Measurements from ENCODE around the gene SPINK13.
"Not testable (repeated sequence)": the region's sequence is repeated elsewhere in the genome, so short reads cannot be mapped to it uniquely, and the experiment has no call there.

SPINK13 gene, protein sequence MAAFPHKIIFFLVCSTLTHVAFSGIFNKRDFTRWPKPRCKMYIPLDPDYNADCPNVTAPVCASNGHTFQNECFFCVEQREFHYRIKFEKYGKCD

DNA sequence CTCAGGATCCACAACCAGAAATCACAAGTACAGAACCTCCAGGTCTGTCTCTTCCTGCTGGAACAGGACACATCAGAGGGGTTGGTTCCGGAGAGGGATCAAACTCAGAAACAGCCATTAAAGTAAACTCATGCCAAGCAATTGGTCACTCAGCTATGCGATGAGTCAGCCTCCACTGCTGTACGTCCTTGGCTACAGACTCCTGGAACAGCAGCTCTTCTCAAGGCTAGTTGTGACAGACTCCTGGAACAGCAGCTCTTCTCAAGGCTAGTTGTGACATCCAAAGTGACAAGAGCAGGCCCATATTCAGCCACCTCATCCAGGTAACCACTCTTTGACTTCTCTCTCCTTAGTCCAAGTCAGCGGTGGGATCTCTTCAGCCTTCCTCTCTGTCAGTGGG is at the start of gene SPINK13:
SPINK13 (plus strand) TSS at position 229 of the 400 bp plus-strand sequence. CDS start 1,279 bp downstream, outside the sequence.
- FAIRE-seq: no peak

DNA sequence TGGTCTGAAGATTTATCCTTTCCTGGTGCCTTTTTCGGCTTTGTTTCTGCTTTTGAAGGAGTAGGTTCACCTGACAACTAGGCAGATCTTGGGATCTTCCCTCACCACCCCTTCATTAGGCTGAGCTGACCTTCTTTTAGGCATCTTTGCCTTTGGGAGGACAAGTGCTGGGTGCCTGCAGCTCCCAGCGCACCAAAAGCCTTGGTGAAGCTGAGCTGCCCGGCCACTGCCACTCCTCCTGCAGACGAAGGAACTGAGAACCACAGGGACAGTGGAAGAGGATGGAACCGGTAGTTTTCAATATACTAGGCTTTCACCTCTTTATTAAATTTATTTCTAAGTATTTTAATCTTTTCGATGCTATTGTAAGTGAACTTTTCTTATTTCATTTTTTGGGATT is 47.1 kb upstream of the SPINK13 start:
- no peak for FAIRE-seq

DNA sequence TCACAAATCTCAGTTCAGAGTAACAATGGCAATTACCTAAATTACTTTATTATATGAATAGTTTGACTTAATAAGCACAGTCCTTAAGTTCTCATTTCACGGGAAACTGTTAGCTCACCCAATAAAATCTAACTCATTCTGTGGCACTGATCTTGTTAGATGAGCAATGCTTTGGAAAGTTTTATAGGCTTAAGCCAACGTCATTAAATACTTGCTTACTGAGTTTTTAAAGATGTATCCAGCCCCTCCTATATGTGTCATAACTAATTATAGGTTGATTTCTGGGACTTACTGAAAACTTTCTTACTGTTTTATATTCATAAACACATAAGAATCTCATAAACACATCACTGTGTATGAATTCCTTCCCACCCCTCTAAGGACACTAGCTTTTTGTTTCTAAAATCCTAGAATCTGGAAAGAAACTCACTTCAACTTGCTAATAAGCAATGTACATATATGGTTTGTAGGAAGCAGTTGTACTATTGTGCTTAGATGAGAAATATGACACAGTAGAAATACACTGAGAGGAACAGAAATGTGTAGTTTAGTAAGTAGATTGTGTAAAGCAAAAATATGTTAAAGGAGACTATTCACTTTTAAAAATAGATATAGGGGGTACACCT is 44.4 kb upstream of the SPINK13 start:
- FAIRE-seq: no peak

DNA sequence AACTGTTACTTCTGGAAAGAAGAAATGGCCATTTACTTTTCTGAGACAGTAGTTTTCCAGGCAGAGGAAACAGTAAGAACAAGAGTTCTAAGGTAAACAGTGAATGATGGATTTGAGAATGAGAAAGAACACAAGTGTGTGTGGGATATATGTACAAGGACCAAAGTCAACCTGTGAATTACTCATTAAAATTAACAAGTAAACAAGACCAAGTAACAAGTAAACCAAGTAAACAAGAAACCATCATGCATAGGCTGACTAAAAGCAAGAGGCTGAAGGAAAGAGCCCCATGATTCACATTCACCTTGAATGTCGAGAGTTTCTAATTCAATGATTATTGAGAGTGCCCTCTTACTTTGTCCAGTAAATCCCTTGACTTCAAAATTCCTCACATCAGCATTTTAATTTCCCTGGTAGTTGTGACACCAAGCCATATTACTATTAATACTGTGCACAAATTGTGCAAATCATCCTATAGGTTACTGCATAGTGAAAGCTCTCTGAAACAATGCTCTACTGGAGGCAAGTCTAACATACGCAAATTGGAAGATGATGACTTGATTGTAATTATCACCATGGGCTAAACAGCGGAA is 40.1 kb upstream of the SPINK13 start:
- FAIRE-seq: no peak

DNA sequence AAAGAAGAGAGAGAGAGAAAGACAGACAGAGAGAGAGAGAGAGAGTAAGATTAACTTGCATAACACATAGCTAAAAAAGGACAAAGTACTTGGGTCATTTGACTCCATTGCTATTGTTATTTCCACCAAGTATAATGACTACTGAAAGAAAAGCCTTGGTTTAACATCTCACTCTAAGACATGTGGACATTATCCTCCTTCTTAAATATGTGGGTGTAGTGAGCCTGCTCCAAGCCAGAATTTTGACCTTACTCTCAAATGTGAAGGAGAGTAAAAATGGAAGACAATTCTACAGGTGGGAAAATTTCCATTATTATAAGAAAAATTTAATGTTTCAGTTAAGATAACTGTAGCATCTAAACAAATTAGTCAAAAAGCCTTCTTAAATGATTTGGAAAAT is 38.8 kb upstream of the SPINK13 start:
- FAIRE-seq: no peak

DNA sequence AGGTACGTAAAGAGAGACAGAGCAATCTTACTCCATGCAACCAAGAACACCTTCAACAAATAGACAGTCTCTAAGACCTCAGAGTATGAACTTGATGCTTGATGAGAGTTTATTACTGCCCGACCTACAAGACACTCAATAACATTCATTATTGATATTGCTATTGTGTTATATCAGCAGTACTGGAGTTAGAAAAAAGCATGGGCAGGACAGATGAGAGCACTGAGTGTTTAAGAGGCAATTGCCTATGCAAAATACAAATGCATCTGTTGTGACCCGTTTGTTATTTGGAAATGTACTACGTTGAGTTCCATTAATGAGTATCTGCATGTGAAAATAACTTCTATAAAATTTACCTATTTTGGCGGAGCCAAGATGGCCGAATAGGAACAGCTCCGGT is 38.4 kb upstream of the SPINK13 start:
- no peak for FAIRE-seq

DNA sequence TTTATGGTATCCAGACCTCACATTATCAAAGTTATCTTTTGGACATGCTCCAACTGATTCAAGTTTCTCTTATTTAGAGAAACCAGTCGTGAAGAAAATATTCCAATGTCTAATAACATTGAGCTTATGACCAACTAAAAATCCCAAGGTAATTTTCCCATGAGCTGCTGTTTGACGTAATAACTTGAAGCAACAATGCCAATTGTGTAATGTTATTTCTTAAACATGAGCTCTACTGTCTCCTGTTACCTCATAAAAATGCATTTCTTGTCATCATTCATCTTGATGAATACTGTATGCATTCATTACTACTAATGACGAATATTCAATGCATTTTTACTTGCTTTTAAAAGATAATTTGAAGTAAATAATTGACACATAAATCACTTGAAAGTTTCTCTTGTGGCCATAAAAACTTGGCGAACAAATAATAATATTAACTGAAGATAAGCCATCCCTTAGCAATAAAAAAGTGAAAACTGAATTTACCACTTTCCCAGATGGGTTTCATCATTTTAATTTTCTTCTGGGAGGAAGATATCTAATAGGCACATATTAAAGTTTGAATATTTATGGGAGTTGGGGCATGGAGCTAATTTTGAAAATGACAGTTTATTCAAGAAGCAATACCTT is 30.7 kb upstream of the SPINK13 start:
- FAIRE-seq: no peak

DNA sequence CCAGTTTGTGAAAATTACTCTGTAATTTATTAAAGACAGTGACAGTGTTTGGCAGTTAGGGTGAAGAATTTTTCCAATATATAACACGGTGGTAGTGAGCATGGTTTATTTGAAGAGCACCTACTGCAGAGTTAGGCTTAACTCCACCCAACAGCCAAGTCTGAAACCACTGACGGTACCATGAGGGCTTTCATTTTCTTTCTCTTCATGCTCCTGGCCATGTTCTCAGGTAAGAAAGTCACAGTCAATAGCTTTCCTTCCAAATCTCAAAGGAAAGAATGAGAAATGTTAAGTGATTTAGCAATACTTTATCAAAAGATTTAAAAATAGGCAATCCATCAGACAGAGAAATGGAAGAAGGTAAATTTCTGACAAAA is 30.2 kb upstream of the SPINK13 start, which contains the start of gene MARCOL:
MARCOL (plus strand) TSS at position 108 of the 377 bp plus-strand sequence; CDS start at position 181, 73 bp downstream.
- FAIRE-seq: no peak

DNA sequence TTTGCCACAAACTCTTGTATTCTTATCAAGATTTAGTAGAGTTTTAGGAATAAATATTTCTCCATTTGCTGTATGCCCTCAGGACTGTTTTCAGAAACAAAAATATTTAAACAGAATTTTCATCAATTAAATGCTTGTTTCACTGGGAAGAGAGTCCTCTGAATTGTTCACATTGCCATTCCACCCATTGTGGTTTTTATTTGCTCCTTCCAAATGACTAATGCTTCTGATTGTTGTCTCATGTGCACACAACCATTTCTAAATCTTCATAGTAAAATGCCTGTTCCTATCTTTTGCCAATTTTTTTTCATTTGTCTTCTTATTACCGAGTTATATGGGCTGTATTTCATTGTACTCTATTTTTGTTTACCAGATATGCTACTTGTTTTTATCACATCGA is 19.7 kb upstream of the SPINK13 start:
- no peak for FAIRE-seq

DNA sequence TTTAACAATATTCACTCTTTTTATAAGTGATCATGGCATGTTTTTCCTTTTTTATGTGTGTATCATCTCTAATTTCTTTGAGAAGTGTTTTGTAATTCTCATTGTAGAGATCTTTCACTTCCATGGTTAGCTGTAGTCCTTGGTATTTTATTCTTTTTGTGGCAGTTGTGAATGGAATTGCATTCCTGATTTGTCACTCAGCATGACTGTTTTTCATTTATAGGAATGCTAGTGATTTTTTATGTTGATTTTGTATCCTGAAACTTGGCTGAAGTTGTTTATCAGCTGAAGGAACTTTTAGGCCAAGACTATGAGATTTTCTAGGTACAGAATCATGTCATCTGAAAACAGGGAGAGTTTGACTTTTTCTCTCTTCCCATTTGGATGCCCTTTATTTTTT is 13.1 kb upstream of the SPINK13 start:
- FAIRE-seq: no peak

DNA sequence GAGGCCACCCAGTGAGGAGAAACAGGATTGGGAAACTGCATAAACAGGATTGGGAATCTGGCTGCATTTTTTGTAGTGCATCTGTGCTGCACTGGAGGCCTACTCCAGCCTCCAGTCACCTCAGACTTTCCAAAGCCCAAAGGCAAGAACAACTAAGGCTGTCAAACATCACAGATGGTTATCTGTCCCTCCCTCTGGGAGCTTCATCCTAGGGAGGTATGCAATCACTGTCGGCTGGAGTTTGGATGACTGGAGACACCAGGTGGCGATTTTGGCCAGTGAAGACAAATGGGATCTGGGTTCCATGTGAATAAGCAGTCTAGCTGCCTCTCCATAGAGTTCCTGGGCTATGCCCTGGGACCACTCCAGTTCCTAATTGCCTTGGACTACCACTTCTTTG is 9.3 kb upstream of the SPINK13 start:
- FAIRE-seq: no peak

DNA sequence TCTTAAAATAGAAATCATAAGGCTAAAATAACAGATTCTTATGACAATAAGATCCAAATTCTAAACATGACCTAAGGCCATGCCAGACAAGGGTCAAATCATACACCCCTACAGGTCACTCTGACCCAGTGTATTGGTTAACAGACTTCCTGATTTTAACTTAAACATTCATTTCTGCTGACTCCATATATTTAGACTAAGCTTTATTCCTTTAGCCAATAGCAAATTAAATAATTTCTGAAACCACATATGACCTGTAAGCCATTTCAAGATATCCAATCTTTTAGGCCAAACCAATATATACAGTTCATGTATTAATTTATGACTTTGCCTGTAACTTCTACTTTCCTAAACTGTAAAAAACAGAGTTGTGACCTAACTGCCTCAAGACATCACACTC is 7.4 kb upstream of the SPINK13 start:
- FAIRE-seq: no peak

DNA sequence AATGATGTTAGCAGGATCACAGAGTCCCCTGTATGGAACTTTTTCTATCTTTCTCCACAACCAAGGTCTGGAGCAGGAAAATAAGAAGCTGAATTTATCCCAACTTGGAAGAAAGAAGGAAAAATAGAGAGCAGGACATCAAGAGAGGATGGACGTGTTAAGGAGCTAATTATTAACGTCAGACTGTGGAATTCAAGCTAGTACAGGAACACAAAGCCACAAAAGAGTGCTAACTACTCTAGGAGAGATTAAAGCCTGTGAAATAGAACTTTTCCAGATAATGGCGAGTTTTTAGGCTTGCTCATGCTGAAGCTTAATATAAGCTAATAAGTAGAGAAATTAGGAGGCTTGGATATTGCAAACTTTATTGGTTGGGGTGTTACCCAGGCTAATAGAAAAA is 632 bp upstream of the SPINK13 start:
- FAIRE-seq: no peak

DNA sequence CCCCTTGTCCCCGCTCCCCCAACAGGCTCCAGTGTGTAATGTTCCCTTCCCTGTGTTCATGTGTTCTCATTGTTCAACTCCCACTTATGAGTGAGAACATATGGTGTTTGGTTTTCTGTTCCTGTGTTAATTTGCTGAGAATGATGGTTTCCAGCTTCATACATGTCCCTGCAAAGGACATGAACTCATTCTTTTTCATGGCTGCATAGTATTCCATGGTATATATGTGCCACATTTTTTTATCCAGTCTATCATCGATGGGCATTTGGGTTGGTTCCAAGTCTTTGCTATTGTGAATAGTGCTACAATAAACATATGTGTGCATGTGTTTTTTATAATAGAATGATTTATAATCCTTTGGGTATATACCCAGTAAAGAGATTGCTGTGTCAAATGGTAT is 6.5 kb downstream of the SPINK13 start:
- not testable (repeated sequence) for FAIRE-seq

DNA sequence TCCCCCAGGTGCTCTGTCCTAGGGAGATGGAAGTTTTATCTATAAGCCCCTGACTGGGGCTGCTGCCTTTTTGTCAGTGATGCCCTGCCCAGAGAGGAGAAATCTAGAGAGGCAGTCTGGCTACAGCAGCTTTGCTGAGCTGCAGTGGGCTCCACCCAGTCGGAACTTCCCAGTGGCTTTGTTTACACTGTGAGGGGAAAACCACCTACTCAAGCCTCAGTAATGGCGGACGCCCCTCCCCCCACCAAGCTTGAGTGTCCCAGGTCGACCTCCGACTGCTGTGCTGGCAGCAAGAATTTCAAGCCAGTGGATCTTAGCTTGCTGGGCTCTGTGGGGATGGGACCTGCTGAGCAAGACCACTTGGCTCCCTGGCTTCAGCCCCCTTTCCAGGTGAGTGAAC is 12.3 kb downstream of the SPINK13 start:
- FAIRE-seq: not testable (repeated sequence)

DNA sequence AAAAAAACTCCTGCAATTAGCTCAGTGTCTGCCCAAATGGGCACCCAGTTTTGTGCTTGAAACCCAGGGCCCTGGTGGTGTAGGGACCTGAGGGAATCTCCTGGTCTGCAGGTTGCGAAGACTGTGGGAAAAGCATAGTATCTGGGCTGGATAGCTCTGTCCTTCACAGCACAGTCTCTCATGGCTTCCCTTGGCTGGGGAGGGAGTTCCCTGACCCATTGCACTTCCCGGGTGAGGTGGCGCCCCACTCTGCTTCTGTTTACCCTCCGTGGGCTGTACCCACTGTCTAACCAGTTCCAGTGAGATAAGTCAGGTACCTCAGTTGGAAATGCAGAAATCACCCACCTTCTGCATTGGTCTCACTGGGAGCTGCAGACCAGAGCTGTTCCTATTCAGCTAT is 12.7 kb downstream of the SPINK13 start:
- FAIRE-seq: not testable (repeated sequence)

DNA sequence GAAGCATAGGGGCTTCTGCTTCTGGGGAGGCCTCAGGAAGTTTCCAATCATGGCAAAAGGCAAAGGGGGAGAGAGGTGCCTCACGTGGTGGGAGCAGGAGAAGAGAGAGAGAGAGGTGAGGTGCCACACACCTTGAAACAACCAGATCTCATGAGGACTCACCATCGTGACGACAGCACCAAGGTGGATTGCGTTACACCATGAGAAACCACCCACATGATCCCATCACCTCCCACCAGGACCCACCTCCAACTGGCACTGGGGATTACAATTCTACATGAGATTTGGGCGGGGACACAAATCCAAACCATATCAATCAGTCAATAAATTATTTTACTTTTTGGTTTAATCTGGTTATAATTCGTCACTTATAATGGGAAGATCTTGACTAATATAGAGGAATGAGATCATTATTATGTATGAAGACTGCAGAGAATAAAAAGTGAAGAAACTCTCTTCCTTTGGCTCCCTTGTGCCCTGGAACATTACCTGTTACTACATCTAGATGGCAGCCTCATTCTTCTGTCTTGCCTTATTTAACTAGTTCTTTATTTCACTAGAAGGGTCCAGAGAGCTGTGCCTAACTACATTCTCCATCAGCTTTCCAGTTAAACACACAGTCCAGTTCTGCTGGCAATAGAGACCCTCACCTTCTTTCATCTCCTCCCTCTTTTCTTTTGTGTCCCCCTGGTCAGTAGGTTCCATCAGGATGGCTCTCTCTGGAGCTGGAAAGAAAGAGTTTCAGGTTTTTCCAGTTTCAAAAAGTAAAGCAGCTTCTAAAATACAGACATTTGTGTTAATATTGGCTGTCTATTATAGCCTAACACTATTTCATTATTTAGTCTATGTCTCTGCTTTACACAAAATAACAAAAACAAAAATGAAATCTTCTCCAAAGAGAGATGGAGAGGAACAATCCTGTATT is 21.9 kb downstream of the SPINK13 start:
- FAIRE-seq: no peak

DNA sequence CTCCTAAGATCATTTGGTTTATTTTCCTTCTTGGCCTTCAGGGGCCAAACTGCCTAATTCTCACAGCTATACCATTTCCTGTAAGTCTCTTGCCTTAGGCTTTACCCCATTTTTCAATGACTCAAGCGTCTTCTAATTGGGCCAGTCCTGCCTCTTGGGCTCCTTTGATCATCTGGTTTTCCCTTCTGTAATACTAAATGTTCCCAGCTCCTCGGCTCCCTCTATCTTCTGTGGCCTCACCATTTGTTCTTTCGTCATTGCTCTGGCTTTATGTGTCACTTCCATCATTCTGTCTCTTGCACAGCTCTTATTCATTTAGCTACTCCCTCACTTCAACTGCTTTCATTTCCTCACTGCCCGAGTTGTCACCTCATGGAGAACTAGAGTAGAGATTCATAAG is 29.1 kb downstream of the SPINK13 start:
- no peak for FAIRE-seq

DNA sequence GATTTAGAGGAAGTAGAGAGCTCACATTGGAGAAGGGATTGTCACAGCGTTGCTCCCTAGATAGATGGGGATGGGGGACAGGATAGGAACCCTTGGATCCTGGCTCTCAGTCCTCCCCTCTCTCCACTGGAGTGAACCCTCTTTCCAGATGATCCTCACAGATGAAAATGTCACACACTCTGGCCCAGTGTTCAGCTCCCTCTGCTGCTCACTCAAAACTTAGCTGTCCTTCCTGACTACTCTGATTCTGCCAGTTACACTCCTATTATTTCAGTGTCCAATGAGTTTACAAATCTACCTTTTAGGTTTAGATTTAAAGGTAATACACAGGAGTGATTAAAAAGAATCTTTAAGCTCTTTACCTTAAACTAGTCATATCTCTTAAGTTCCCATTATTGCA is 37.9 kb downstream of the SPINK13 start:
- FAIRE-seq: no peak

DNA sequence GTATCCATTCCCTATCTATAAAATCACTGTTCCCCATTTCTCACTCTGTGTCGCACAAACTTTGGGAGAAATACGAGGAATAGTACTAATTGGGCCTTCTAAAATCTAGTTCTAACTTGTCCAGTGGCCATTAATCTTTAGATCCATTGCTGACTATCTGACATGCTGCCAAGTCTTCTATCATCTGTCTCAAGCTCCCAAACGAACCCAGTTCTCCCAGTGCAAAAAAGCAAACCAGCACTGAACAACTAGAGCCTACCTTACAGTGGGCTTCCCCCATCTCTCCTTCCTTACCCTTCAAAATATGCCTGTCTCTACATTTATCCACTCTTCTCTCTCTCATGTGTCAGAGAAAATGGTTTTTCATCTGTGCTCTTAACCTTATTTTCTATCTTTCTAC is 40.4 kb downstream of the SPINK13 start:
- no peak for FAIRE-seq

DNA sequence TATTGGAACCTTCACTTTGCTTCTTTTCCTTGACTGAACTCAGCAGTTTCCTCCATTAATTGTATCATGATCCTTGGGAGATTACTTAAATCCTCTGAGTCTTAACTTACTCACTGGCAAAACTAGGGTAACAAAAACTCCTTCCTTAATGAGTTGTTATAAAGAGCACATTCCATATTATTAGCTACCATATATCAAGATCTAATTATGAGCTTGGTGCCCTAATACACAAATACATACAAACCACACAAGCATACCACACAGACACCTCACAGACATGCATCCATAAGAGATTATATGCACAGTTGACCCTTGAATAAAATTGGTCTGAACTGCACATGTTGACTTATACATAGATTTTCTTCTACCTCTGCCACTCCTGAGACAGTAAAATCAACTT is 41.2 kb downstream of the SPINK13 start:
- no peak for FAIRE-seq

DNA sequence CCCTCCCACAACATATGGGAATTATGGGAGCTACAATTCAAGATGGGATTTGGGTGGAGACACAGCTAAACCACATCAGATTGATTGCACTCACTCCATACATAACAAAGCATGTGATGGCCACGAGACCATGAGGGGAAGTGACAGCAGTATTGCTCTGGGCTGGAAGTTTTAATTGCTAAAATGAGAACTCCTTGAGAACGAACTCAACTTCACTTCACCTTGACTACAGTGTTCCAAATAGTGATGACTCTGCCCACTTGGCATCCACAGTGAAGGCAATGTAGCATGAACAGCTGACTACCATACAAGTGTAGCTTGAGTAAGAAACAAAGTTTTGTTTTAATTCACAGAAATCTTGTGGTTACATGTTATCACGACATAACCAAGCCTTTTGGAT is 42.9 kb downstream of the SPINK13 start:
- FAIRE-seq: no peak

DNA sequence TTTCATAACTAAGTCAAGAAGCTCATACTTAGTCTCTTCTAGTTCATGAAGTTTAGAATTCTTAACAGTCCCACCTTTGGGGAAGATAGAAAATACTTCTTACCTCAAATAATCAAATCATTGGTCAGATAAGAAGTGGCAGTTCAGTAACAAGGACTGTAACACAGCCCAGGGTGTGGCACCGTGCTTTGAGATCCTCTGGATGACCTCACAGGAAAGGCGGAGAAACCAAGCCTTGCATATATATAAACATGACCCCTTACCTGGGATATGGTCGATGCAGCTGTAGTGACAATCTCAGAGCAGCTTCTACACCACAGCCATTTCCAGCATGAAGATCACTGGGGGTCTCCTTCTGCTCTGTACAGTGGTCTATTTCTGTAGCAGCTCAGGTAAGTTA is 43.6 kb downstream of the SPINK13 start, which contains the start of gene SPINK7:
SPINK7 (plus strand) TSS at position 271 of the 400 bp plus-strand sequence; CDS start at position 332, 61 bp downstream.
- FAIRE-seq: no peak

Data from TTC549 (cell line).